Fibroblast of mammary gland (primary cell): ENCODE results near the gene RAP2C.
A peak's percentile ranks its signal among the peaks of the same experiment; 100 is the strongest.

ENCODE experiments used
- DNase-seq: peaks from one replicate; pipeline ENCODE4 v3.0.0-alpha.2; 2010; ENCODE audit warnings: low read depth
- H3K4me3 ChIP-seq: 2 replicates; pipeline ENCODE4 v1.5.1; 2011; ENCODE audit warnings: low read depth, mild to moderate bottlenecking, low read length, moderate library complexity; ENCODE audit not compliant: control insufficient read depth
- CTCF ChIP-seq: conservative IDR thresholded peaks from 2 replicates; pipeline ENCODE4 v1.5.1; 2011; ENCODE audit warnings: low read depth, low read length, inconsistent platforms; ENCODE audit not compliant: control insufficient read depth, insufficient read depth

Gene RAP2C

GRCh38 chrX:132206259-132206658 lies 13.0 kb downstream of the RAP2C start:
- TF ChIP-seq CTCF: no peak
- H3K4me3 ChIP-seq: no peak overlapping the region
- DNase-seq: peak; percentile 4

GRCh38 chrX:132204629-132205028 lies 14.6 kb downstream of the RAP2C start:
- no peak for TF ChIP-seq CTCF
- H3K4me3 ChIP-seq: no peak overlapping the region
- DNase-seq: no peak

GRCh38 chrX:132200976-132201375 lies 18.3 kb downstream of the RAP2C start:
- TF ChIP-seq CTCF: no peak
- no peak for DNase-seq
- H3K4me3 ChIP-seq: no peak overlapping the region

- no peak overlapping the region for H3K4me3 ChIP-seq
- no peak for TF ChIP-seq CTCF
- no peak for DNase-seq
These were observed 19.3 kb downstream of the RAP2C start for GRCh38 chrX:132199941-132200340.

- DNase-seq: no peak
- no peak for TF ChIP-seq CTCF
- H3K4me3 ChIP-seq: no peak overlapping the region
These were observed 25.2 kb downstream of the RAP2C start for GRCh38 chrX:132193872-132194574.

- no peak for DNase-seq
- no peak for TF ChIP-seq CTCF
- no peak overlapping the region for H3K4me3 ChIP-seq
These were observed 27.3 kb downstream of the RAP2C start for GRCh38 chrX:132191938-132192337.

GRCh38 chrX:132188175-132188574 lies 31.1 kb downstream of the RAP2C start:
- no peak for DNase-seq
- TF ChIP-seq CTCF: no peak

More at GRCh38 chrX:132188175-132188574, 31.1 kb downstream of the RAP2C start:
- H3K4me3 ChIP-seq: no peak overlapping the region
